Myocyte (in vitro differentiated cells): Measurements from ENCODE around the gene ATP1A1. TPM values are rescaled to one million over a fixed set of nuclear protein-coding genes. Genes with fewer than 3 reads are reported as not detected.
A peak's percentile ranks its signal among the peaks of the same experiment; 100 is the strongest.

Source experiments
- DNase-seq: peaks from one replicate; pipeline ENCODE4 v3.0.0-alpha.2; 2012; ENCODE audit warnings: low read depth
- total RNA-seq: library from RNA; depleted of rRNA; stranded (reverse); fragments of >200 nt; gene quantifications from 2 replicates; pipeline ENCODE4 v1.2.3, GENCODE V29; 2014

ATP1A1 gene
- total RNA-seq, 1 donor from 2014 or later = 302 TPM

DNA sequence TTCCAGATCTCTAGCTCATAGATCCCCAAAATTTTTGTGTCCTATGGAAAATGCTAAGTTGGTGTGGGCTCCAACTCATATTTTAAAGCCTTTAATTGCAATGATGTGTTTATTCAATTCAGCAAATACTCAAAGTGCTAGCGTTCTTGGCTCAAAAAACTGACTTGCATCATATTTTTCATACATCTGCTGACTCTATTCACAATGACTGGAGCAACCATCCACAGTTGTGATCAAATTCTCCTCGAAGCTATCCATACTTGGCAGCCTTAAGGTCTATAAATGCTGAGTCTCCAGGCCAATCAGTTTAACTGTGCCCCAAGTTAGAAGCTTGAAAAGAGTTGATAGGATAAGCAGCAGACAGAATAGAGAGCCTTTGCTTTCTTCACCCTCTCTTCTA, 2.9 kb upstream of the ATP1A1 start:
- DNase-seq = no peak

DNA sequence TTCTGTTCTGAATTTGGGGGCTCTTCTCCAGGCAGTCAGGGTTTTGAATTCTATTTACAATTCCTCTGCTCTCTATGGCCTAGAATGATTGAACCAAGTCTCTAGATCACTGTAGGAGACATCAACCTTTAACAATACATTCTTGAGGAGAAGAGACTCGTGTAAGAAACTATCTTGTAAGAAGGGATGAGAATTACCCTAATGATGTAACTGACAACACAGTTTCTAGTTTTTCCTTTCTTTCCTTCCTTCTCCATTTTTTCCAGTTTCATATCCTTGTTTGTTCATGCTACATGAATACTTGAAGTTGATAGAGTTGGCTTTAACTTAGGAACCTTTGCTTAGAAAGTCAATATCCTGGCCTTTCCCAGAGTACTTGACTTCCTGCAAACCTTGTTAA, 1.3 kb upstream of the ATP1A1 start:
- no peak for DNase-seq

DNA sequence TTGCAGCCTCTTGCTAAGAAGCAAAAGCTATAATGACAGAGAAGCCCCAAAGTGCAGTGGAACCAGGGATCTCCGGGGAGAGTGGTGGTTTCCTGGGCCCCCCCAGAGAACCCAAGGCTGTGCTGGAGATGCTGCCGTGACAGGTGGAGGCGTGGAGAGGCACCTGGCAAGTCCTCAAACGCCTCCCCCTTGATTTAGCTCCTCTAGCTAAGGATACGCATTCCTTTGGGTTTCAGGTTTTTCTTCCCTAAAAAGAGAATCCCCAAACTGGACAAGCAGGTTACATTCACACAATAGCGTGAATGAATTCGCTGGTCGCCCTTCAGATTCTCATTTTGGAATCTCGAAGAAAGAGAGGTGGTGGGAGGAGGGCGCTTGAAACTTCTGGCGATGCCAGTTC, 853 bp upstream of the ATP1A1 start:
- no peak for DNase-seq

DNA sequence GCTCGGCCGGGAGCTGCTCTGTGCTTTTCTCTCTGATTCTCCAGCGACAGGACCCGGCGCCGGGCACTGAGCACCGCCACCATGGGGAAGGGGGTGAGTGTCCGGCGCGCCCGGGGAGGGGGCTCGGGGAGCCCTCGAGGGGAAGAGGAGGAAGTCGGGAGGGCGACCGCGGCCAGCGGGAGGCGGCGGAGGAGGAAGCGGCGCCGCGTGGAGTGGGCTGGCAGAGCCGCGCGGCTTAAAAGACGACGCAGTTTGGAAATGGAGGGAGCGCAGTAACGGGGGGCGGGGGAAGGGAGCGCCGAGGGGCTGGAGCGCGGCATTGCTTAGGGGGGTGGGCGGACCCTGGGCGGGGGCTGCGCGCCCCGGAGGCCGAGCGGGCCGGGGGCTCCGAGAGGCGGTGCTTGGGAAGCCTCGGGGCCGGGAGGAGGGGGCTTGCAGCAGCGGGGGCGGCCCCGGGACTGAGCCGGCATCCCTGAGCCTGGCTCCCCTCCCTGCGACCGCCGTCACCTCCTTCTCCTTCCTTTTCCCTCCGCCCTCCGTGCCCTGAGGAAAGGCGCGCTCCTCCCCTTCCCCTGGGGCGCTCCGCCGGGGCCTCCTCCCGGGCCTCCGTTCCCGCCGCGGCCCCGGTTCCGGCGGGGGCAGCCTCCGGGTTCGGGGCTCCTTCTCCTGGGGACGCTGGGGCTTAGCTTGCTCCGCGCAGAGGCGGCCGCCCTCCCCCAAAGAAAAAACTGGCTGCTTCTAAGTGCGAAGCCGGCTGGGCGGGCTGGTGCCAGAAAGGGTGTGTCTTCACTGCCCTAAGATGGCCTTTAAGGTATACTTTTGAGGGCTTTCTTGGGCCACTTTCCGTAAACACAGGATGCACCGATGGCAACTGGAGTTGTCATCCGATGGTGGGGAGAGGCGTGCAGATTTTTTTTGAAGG, 648 bp downstream of the ATP1A1 start:
- DNase-seq = peak; percentile 61

DNA sequence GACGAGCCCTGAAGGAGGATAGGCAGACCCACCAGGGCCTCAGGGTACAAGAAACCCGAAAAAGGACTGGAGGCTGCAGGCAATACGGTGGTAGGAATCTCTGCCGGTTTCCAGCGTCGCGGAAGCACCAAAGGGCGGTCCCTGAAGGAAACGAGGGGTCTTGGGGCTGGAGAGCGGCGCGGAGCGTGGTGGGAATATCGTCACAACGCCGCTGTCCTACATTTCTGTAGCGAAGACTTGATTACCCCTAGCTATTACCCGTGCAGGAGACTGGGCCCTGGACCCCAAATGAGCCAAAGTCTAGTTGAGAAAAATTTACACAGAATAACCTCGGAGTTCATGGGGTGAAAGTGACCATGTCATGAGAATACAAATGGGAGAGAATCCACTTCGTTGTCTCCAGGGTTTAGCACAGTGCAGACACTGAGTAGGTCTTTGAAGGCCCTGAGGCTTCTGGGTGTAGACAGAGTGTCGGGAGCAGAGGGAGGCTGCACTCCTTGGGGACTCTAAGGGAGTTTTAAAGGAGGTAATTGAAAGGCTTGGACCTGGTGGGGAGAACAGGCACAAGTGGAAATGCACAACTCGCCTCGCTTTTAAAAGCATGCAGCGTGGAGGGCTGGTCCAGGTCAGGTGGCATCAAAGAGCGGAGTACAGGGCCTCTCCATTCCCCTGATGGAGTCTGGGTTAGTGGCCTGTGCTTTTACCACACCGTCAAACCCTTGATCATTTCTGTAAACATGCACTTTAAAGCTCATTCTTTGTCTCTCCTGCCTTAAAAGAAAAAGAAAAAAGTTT, 1.5 kb downstream of the ATP1A1 start:
- peak; percentile 55 for DNase-seq

DNA sequence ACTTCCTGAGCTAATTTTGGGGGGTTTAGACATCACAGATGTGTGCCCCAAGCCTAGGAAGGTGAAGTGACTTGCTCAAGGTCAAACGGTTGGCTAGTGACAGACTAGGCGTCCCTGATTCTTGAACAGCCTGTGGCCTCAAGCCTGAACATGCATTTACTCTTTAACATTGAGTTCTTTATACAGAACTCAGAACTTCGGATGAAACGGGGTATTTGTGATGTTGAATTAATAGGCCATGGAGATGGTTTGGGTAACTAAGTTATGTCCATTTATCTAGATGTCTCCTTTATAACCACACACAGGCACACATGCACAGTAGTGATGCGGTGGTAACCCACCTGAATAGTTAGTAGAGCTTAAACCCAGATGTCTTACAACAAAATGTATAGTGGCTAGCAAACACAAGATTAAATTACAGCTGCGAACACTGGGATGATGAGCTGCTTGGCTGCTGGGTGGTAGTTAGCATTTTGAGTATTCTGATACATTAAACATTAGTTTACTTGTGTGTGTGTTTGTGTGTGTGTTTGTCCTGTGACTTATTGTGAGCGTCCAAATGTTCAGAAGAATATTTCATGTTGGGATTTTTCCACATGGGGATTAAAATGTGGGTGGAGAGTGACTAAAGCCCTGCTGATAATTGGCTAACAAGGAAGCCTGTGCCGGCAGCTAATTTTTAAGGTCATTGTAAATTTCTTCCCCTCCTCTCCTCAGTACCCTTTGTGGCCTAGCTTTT, 2.3 kb downstream of the ATP1A1 start:
- peak; percentile 58 for DNase-seq

DNA sequence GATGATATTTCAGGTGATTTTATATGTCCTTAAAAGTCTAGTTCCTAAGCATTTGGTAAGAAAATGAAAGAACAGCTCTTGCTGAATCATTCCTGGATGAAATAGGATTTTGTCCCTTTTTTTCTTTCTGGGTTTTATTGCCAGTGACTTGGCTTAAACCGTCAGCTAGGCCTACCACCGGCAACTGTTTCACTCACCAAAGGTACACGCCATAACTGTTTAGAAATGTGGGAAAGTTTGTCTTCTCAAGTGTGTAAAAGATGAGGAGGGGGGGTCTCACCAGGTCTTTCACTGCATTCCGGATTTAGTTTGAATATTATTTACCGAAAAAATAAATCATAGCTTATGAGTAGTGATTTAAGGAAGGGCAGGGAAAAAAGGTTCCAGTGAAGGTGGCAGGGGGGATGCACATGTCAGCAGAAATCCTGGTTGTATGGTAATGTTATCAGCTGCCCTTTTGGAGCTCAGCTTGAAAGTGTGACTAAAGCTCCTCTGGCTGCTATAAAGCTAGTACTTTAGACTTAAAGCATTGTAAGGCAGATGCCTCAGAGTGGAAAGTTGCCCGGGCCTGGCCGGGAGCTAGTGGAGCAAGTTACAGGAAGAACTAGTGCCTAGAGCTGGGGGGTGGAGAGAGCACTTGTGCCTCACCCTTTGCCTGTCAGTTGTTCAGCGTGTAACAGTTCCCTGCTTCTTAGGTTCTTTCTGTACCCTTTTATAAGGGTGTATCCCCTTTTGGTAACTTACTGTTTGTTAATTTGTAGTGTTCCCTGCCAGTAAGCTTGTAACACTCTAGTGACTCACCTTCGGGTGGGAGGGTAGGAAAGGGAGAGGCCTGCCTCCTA, 3.1 kb downstream of the ATP1A1 start:
- DNase-seq = peak; percentile 76

DNA sequence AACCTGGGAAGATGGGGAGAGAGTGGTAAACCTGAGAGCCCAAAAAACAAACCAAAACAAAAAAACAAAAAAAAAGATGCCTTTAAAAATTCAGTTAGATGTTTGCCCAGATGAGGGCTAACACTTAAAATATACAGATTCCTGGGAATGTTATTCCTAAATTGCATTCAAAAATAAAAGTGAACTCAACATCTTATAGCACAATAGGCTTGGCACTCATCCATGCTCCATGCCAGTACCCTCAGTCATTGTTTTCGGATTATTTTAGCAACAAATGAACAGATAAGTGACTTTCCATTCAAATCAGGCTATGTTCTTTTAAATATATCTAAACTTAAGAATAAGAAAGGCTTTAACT, 3.7 kb downstream of the ATP1A1 start:
- no peak for DNase-seq

DNA sequence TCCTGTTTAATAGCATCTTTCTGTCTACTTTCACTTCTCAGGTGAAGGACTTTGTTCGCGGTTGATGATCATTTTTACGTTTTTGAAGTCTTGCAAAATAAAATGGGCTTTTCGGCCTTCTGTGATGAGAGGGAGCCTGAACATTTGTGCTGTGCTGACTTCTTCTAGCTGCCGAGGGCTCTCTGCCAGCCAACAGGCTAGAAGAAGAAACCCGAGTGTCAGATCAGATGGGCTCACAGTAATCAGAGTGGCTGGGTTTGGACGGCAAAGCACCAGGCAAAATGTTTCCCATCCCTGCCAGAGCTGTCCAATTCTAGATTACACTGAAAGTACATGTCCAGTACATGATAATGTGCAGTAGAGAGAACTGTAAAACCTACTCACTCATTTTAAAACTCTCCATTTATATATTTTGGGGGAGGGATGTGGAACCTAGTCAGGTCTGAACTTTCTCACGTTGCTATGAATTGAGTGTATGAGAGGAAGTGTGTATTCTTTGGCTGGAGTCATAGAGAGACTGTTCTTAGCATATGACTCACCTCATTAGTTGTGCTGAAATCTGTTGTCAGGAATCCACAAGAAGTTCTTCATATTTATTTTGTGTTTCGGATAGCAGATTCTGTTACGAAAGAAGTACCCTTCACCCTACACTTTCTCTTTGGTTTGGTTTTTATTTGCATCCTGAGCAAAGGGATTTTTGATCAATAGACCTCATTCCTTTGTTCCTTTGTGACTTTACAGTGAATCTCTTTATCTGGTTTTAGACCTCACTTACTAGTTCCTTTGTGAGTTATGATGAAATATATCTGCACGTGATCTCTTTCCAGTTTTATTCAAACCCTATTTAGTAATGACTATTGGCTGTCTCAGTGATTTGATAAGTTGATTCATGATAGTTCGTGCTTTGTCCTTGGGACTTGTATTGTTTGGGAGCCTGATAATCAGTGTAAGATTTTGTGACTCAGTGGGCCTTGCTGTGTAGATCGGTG, 4.8 kb downstream of the ATP1A1 start:
- peak; percentile 82 for DNase-seq

DNA sequence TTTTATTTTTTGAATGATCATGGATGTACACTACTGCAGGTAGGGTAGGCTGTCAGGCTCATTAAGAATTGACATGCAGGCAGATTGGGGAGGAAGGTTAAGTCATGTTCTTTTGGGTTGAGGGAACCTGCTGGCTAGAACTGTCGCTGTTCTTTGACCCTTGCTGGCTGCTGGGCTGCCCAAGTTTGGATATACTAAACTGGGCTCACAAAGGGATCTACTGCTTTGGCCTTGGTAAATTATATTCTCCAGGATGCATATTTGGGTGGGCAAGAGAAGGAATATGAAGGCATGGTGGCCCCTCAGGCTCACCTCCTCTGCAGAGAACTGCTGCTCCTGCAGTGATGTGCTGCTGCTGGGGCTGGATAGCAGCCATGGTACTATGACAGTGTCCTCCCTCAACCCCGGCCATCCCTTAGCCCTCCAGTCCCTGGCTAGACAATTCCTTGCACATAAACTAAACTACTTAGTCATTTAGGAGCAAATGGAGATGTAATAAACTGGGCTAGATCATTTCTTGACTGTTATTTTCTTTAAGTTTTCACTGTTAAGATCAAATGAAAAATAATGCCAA, 6.1 kb downstream of the ATP1A1 start:
- no peak for DNase-seq

DNA sequence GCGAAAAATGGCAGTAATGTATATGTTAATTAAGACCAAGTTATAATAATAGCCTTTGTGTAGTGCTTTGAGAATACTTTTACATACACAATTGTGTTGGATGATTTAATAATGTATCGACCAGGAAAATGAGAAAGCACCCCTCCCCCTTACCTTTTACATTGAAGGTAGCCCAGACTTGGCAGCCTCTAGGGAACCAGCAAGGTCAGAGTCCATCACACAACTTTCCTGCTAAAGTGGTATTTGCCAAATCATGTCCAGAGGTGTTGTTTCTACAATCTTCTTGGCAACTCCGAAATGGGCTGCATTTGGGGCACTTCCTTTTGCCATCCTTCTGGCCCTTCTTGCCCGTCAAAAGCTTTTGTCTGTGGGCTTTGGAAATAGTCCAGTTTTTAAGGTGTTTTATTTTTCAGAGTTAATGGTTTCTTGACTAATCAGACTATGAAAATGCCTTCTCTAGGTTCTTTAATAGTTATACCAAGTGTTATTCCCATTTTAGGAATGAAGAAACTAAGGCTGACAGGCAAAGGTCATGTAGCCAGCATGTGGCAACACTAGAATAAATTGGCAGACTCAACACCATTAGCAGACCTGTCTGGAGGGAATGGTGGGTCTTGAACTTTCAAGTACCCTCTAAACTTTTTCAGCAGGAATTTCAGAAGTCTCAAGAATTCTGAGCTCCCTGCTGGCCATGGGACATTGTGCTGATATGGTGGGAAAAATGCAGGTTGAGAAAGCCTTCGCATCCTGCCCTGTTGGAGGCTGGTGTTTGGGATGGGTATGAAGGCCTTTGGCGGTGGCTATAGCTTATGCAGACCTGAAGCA, 6.8 kb downstream of the ATP1A1 start:
- DNase-seq = no peak

DNA sequence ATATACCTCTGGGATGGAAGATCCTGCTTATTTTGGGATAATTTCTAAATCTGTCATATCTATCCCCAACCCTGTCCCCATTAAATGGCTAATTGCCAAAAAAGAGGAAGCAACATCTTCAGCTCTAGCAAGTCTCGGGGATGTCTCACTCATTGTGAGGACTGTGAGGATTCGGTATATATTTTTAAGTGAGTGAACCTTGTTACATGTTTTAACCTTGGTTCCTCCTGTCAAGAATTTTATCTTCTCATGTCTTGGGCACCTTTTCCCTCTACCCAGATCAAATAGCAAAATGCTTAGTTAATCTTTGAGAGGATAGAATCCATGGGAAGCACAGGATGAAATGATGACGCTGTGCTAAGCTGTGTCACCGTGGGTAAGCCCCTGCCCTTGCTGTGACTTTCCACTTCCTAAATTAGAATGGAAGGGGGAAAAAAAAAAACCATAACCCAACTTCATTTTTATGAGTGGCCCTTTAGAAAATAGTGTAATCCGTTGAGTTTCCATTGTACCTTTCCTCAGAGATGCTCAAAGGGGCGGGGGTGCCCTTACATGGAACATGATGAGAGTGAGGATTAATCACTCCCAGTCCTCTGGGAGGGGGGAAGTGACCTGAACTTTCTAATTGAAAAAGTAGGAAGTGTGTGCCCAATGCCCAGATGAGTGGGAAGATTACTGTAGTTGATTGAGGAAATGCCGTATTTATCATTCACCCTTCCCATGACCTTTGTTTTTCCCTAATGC, 7.6 kb downstream of the ATP1A1 start:
- DNase-seq = no peak

DNA sequence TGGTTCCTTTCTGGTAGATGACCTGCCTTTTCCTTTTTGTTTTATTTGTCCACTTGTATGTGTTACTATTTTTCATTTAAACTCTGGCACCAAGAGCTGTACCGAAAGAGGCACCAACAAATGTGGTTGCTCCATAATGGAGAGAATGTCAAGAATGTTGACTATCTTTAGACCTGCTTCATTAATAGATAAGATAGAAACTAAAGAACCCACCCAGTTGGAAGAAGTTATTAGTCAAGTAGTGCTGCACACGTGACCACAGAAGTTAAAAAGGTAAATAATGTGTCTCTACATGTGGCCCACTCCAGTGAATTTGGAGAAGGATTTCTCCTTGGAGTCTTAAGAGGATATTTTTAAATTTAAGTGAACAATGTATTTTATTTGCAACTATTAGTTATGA, 9.3 kb downstream of the ATP1A1 start:
- DNase-seq = peak; percentile 57

DNA sequence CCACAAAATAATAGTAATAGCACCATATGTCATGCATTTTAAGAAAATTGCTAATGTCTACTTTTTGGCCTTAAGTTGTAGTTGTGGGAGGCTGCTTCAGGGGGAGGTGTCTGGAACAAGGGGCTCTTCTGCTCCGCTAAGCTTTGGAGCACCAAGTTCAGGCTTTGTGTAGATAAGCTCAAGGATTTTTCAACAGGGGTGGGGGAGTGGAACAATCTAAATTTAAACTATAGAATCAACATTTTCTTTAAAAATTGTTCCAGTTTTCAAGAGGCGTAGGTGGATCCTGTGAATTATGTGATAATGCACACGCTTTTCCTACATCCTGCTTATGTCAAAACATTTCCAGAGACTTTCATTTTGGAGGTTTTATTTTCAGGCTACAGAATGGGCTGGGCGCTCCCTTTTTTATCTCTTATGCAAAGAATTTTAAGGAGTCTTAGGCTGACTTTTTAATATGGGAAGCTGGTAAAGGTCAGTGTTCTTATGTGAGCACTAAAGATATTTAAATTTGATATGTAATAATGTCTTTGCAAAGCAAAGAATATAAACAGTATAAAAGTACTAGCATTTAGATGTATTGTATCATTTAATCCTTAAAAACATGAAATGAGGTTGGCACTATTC, 9.9 kb downstream of the ATP1A1 start:
- no peak for DNase-seq

DNA sequence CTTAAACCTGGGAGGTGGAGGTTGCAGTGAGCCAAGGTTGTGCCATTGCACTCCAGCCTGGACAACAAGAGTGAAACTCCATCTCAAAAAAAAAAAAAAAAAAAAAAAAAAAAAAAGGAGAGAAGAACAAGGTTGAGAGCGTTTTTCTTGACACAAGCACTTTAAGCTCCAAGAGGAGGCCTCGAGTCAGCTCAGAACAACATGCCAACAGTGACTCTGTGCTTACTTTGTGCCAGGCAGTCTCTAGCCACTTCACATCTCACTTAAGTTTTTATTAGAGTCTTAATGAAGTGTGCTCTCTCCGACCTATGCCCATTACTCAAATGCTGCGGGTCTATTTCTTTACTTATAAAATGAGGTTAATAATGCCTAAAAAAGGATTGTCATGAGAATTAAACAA, 13.0 kb downstream of the ATP1A1 start:
- no peak for DNase-seq

DNA sequence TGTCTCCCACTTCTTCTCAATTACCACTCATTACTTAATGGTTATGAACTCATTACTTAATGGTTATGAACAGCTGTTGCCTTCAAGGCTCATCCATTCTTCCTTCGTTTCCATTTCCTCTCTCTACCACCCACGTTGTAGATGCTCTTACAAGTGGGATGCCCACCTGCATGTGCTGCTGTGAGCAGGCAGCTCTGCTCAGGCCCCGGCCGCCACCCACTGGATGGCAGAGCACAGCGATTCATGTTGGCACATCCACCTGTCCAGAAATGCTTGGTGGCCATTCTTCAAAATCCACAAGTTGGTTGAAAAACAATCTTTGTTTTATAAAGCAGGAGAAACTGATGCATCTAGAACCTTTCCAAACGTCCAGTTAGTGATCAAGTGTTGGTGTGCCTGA, 14.5 kb downstream of the ATP1A1 start:
- DNase-seq = no peak

DNA sequence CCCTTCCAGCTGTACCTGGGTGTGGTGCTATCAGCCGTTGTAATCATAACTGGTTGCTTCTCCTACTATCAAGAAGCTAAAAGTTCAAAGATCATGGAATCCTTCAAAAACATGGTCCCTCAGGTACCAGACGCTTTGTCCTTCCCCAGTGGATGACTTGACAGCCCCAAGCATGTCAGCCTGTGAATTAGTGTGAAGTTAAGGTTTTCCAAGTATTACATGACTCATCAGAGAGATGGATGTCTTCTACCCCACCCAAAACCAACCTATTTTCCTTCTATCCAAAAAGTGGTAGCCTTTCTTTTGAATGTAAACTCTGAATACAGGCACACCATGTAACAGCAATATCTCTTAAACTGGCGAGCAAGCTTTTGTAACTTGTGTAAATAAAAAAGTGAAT, 15.1 kb downstream of the ATP1A1 start:
- no peak for DNase-seq
